ENCODE measurements around the gene ABCC4.

The ABCC4 gene

GRCh38 chr13:95233026-95233635 lies 68.1 kb downstream of the ABCC4 start:
- Histone ChIP-seq H3K4me3 (ENCODE audit: low read depth, low read length) (no peak overlapping the region), H3K4me1 (ENCODE audit: control insufficient read depth, insufficient read depth, low read length) (no peaks in the 10 kb centered on the region), H3K9me3 (ENCODE audit: control insufficient read depth, insufficient read depth, low read depth, low read length) (no peaks in the 10 kb centered on the region), H3K27ac (ENCODE audit: extremely low read depth, low read depth, low read length) (no peak overlapping the region), H3K36me3 (ENCODE audit: control insufficient read depth in 2 of 2, insufficient read depth in 1 of 2, low read length in 2 of 2) (no peaks in the 10 kb centered on the region)
- TF ChIP-seq ZSCAN5A (tag by site-specific recombination; IDR thresholded peaks at IDR 0.05) (no peak), CTCF (tag by site-specific recombination; IDR thresholded peaks at IDR 0.05) (no peak), ZNF274 (IDR thresholded peaks at IDR 0.05; ENCODE audit: low read length) (no peak), ZNF274 (tag by site-specific recombination; IDR thresholded peaks at IDR 0.05; ENCODE audit: borderline replicate concordance) (no peak), ZNF155 (tag by site-specific recombination; IDR thresholded peaks at IDR 0.05) (no peak), ZNF157 (tag by site-specific recombination; IDR thresholded peaks at IDR 0.05) (no peak), ZNF664 (tag by site-specific recombination; IDR thresholded peaks at IDR 0.05) (no peak), ZNF701 (tag by site-specific recombination; IDR thresholded peaks at IDR 0.05) (no peak), RBAK (tag by site-specific recombination; IDR thresholded peaks at IDR 0.05) (no peak), ZNF530 (tag by site-specific recombination; IDR thresholded peaks at IDR 0.05; ENCODE audit: low read depth) (no peak), ZNF394 (tag by site-specific recombination; IDR thresholded peaks at IDR 0.05; ENCODE audit: borderline replicate concordance) (no peak), ZNF37A (tag by site-specific recombination; IDR thresholded peaks at IDR 0.05) (no peak), HOXA7 (CRISPR knock-in tag; IDR thresholded peaks at IDR 0.05; ENCODE audit: borderline replicate concordance) (no peak), BCL11B (tag by site-specific recombination; IDR thresholded peaks at IDR 0.05; ENCODE audit: low read depth) (no peak)
- ChIA-PET CTCF (no interaction called here), POLR2A (no interaction called here)

GRCh38 chr13:95231393-95231792 lies 69.9 kb downstream of the ABCC4 start:
- ChIA-PET CTCF (interaction anchor here (1.5 kb wide), 1 partner anchor 9 kb away, joined by 3 read pairs; no protein-coding TSS in a partner anchor), POLR2A (interaction anchor here (0.6 kb wide), 1 partner anchor 559 kb away, joined by 3 read pairs; no protein-coding TSS in a partner anchor)
- Histone ChIP-seq H3K4me3 (ENCODE audit: low read depth, low read length) (no peak overlapping the region), H3K4me1 (ENCODE audit: control insufficient read depth, insufficient read depth, low read length) (no peaks in the 10 kb centered on the region), H3K27ac (ENCODE audit: extremely low read depth, low read depth, low read length) (no peak overlapping the region), H3K36me3 (ENCODE audit: control insufficient read depth in 2 of 2, insufficient read depth in 1 of 2, low read length in 2 of 2) (no peaks in the 10 kb centered on the region), H3K9me3 (ENCODE audit: control insufficient read depth, insufficient read depth, low read depth, low read length) (no peaks in the 10 kb centered on the region)
- TF ChIP-seq ZNF18 (tag by site-specific recombination; IDR thresholded peaks at IDR 0.05) (no peak), KLF16 (tag by site-specific recombination; IDR thresholded peaks at IDR 0.05) (no peak), ZNF585B (tag by site-specific recombination; IDR thresholded peaks at IDR 0.05) (no peak), WT1 (tag by site-specific recombination; IDR thresholded peaks at IDR 0.05) (no peak), ZNF311 (tag by site-specific recombination; IDR thresholded peaks at IDR 0.05; ENCODE audit: borderline replicate concordance) (no peak), ZNF639 (tag by site-specific recombination; IDR thresholded peaks at IDR 0.05) (no peak), ZNF37A (tag by site-specific recombination; IDR thresholded peaks at IDR 0.05) (no peak), ZNF292 (tag by site-specific recombination; IDR thresholded peaks at IDR 0.05; ENCODE audit: borderline replicate concordance, low read depth) (no peak), ZNF548 (tag by site-specific recombination; IDR thresholded peaks at IDR 0.05) (no peak), BCL11B (tag by site-specific recombination; IDR thresholded peaks at IDR 0.05; ENCODE audit: low read depth) (no peak), ZSCAN5A (tag by site-specific recombination; IDR thresholded peaks at IDR 0.05) (no peak), ZNF221 (tag by site-specific recombination; IDR thresholded peaks at IDR 0.05; ENCODE audit: borderline replicate concordance) (no peak), GLI2 (tag by site-specific recombination; IDR thresholded peaks at IDR 0.05; ENCODE audit: borderline replicate concordance, low read depth) (no peak), PRDM1 (tag by site-specific recombination; IDR thresholded peaks at IDR 0.05) (no peak), ZNF501 (tag by site-specific recombination; IDR thresholded peaks at IDR 0.05) (no peak), ZNF777 (tag by site-specific recombination; IDR thresholded peaks at IDR 0.05; ENCODE audit: borderline replicate concordance) (no peak), ZFP37 (tag by site-specific recombination; IDR thresholded peaks at IDR 0.05) (no peak)
